T-helper 2 cell (primary cell): Measurements from ENCODE around the gene RNF217.
"Not testable (repeated sequence)": the region's sequence is repeated elsewhere in the genome, so short reads cannot be mapped to it uniquely, and the experiment has no call there.

ENCODE experiments used
- DNase-seq, 5 experiments: peaks; one replicate each; pipeline versions ENCODE4 v3.0.0 to v3.0.0-alpha.2; 2012 to 2022

RNF217 gene

GRCh38 chr6:124963831-124964763 lies 1.9 kb downstream of the RNF217 start:
- no peak for DNase-seq

- DNase-seq = no peak
Observed at GRCh38 chr6:124964764-124965105, 2.5 kb downstream of the RNF217 start.

- not testable (repeated sequence) for DNase-seq
Observed at GRCh38 chr6:124965424-124965850, 3.2 kb downstream of the RNF217 start.

- DNase-seq = no peak
Observed at GRCh38 chr6:124967444-124967843, 5.2 kb downstream of the RNF217 start.

GRCh38 chr6:124968401-124968800 lies 6.2 kb downstream of the RNF217 start:
- no peak for DNase-seq

GRCh38 chr6:124970243-124970642 lies 8.0 kb downstream of the RNF217 start:
- DNase-seq = no peak

GRCh38 chr6:124970763-124971162 lies 8.5 kb downstream of the RNF217 start:
- DNase-seq = no peak

GRCh38 chr6:124973780-124974179 lies 11.5 kb downstream of the RNF217 start:
- DNase-seq = no peak

GRCh38 chr6:124974771-124975377 lies 12.6 kb downstream of the RNF217 start:
- no peak for DNase-seq

GRCh38 chr6:124977067-124977908 lies 15.1 kb downstream of the RNF217 start:
- no peak for DNase-seq

GRCh38 chr6:124978451-124979293 lies 16.4 kb downstream of the RNF217 start:
- DNase-seq = no peak

- DNase-seq = no peak
Observed at GRCh38 chr6:124979294-124979678, 17.0 kb downstream of the RNF217 start.

- no peak for DNase-seq
Observed at GRCh38 chr6:124982669-124983068, 20.4 kb downstream of the RNF217 start.

- DNase-seq = no peak
Observed at GRCh38 chr6:124983383-124984083, 21.3 kb downstream of the RNF217 start.

GRCh38 chr6:124984668-124985338 lies 22.6 kb downstream of the RNF217 start:
- no peak for DNase-seq

GRCh38 chr6:124986164-124986563 lies 23.9 kb downstream of the RNF217 start:
- DNase-seq = no peak

- no peak for DNase-seq
Observed at GRCh38 chr6:124987291-124987690, 25.1 kb downstream of the RNF217 start.

GRCh38 chr6:124987999-124988591 lies 25.9 kb downstream of the RNF217 start:
- no peak for DNase-seq

- no peak for DNase-seq
Observed at GRCh38 chr6:124989136-124989983, 27.1 kb downstream of the RNF217 start.

- no peak for DNase-seq
Observed at GRCh38 chr6:124990988-124991387, 28.8 kb downstream of the RNF217 start.
